GM18502 (cell line): ENCODE measurements around the gene PPM1H.
"Not testable (repeated sequence)": the region's sequence is repeated elsewhere in the genome, so short reads cannot be mapped to it uniquely, and the experiment has no call there.

Experiments used
- ATAC-seq: cut with Tn5 transposase; IDR thresholded peaks from one replicate; pipeline ENCODE4 v1.9.1; 2021; ENCODE audit warnings: mild to moderate bottlenecking; ENCODE audit not compliant: unreplicated experiment, poor library complexity

The PPM1H gene, protein sequence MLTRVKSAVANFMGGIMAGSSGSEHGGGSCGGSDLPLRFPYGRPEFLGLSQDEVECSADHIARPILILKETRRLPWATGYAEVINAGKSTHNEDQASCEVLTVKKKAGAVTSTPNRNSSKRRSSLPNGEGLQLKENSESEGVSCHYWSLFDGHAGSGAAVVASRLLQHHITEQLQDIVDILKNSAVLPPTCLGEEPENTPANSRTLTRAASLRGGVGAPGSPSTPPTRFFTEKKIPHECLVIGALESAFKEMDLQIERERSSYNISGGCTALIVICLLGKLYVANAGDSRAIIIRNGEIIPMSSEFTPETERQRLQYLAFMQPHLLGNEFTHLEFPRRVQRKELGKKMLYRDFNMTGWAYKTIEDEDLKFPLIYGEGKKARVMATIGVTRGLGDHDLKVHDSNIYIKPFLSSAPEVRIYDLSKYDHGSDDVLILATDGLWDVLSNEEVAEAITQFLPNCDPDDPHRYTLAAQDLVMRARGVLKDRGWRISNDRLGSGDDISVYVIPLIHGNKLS

DNA sequence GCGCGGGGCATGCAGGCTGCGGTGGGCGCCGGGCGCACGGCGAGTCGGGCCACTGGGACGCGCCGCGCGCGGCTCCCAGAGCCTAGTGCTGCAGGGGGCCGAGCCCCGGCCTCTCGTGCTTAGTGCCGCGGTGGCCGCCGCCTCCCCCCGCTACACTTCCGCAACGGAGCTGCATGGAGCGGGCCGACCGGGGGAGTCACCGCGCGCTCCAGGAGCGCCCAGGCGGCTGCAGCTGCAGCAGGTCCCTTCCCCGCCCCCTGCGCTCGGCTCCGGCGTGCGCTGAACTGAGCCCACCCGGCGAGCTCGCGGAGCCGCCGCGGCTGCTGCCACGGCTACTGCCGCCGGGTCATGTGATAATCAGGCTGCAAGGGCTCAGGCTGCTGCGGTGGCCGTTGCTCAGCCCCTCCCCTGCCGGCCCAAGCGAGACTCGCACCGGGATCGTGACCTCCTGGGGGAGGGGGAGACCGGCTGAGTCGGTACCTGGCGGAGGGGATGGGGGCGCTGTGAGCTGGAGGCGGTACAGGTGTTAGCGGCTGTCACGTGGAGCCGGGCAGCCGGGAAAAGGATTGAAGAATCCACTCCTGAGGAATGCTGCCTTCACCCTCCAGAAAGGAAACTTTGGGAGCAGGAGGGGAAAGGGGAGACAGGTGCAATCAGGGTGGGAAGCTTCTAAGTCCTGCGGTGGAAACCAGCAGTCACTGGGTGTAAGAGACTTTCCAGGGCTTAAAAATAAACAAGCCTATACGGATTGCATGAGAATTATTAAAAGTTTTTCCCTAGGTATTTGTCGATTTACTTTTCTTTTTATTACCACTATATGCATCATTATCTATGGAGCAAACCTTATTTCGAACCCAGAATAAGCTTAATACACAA is at the start of gene PPM1H:
PPM1H (minus strand) TSS at position 352 of the 876 bp plus-strand sequence. CDS start 414 bp downstream, outside the sequence.
- peak; percentile 75 for ATAC-seq

DNA sequence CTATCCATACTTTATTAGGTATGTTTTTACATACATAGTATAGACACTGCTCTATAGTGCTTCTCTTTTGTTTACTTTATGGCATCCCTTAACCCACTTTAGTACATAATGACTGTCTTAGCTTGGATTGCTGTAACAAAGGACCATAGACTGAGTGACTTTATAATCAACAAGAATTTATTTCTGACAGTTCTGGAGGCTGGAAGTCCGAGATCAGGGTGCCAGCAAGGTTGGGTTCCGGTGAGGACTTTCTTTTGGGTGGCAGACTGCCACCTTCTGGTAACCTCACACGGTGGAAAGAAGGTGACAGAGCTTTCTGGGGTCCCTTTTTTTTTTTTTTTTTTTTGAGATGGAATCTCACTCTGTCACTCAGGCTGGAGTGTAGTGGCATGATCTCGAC is 48.6 kb upstream of the PPM1H start:
- ATAC-seq, result no peak

DNA sequence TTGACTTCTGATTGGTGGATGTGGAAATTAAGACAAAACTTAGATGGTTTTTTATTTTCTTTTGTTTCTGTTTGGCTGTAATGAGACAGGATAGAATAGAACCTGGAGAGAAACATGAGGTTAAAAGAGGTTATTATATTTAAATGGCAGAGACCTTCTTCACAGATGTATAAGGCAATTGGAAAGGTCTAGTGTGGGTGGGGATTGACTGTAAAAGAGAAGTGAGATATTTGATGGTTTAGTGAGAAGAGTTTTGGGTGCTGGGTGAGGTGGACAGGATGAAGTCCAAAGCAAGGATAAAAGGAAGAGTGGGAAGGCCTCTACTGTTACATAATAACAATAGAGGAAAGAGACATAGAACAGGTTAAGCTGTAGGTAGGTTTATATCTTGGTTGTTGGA is 43.8 kb upstream of the PPM1H start:
- ATAC-seq, result no peak

DNA sequence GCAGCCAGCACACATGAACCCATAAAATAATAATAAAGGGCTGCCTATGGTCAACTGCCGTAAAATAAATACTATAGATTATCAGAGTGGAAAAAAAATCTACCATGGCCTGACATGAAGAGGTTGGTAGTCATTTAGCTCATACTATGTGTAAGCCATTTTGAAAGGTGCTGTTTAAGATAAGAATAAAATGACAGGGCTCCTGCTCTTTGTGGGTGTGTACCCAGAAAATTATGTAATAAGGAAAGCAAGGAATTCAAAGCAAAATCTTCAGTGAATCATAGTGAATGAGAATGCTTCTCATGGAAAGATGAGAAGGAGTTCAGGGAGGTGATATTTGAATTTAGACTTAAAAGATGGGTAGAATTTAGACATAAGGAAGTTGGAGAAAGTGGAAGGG is 42.9 kb upstream of the PPM1H start:
- no peak for ATAC-seq

DNA sequence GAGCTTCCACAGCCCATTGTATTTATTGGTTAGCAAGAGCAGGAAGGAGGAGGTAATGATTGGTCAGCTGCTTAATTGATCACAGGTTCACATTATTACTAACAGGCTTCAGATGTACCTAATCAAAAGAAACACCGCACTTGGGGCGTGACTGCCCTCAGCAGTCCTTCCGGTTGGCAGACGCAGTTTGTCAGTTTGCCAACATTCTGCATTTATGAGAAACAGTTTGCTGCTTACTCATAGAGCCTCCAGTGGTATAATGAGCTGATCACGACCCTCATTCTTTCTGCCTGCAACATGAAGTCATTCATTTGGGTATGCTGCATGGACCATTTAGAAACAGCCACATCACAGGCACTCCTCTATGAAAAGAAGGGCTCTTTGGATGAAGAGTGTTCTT is 42.5 kb upstream of the PPM1H start:
- ATAC-seq, result no peak

DNA sequence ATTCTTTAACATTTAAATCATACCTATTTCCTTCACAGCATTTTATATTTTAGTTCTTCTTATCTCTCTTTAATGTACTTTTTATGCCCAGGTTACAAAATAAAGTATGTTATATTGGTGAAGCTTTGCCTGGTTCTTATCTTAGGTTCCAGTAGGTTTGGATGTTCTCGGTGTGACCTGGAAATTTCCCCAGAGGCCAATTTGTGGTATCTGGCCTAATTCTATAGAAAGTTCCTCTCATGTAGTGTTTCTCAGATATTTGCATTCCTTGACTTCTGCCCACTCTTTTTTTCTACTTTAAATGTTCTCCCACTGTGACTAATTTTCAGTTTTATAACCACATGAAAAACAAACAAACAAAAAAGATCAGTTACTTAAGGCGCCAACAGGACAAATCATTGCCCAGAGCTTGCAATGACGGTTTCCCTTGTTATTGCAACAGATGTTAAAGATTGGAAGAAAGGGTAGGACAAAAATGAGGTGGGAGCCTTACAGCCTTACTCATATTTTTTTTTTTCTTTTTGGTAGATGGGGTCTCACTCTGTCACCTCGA is 41.2 kb upstream of the PPM1H start:
- ATAC-seq, result no peak

DNA sequence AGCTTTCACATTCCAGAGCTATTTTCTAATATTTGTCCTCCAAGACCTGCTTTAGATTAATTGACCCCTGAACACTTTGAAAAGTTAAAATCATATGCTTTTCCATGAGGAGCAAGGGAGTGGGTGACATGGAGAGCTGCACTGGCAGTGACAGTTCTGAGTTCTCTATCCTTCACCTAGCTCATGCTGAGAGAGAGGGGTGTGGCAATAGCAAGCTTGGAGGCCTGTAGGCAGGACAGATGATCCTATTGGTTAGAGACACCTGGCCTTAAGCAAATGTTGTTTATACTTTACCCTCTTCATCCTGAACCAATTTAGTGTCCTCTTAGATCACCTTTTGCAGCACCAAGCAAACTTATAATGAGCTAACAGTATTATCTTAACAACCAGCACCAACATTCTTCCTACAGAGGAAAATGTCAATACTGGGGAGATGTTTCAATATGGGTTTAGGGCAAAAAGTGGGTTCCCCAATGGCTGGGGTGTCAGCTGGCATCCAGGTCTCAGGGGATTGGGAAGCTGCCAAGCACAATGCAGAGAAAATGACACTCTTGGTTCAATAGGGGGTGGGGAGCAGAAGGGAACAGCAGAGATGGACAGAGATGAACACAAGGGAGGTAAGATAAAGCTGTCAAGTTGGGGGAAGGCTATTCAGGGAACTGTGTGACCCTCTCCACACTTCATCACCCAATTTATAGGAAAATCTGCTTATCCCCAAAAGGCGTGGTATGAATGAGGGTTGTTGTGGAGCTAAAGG is 37.0 kb upstream of the PPM1H start:
- ATAC-seq, result no peak

DNA sequence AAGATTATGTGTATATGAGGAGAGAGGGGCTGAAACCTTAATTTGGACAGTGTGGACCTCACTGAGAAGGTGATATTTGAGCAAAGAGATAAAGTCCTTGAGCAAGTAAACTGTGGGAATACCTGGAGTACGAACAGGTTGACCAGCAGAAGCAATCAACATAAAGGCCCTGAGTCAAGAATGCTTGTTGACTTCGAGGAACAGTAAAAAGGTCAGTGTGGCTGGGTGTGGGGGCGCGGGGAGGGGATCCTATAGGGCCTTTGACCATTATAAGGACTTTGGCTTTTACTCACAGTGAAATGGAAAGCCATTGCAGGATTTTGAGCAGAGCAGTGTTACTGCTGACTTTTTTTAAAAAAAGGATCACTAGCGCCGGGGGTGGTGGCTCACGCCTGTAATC is 34.7 kb upstream of the PPM1H start:
- ATAC-seq, result no peak

DNA sequence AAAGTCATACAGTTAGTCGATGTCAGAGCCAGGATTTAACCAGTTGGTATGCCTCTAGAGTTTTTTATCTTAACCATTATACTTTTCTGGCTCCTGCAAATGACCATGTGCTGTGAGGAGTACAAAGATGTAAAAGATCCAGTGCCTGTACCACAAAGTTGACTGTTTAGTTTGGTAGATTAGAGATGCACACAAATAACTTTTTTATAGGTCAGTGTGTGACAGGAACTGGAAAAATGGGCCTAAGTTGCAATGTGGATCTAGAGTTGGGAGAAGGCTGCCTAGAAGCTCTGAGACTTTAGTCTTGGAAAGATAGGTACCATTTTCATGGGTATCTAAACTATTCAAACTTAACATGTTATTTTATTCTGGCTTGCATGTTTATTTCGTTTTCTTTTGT is 32.8 kb upstream of the PPM1H start:
- no peak for ATAC-seq

DNA sequence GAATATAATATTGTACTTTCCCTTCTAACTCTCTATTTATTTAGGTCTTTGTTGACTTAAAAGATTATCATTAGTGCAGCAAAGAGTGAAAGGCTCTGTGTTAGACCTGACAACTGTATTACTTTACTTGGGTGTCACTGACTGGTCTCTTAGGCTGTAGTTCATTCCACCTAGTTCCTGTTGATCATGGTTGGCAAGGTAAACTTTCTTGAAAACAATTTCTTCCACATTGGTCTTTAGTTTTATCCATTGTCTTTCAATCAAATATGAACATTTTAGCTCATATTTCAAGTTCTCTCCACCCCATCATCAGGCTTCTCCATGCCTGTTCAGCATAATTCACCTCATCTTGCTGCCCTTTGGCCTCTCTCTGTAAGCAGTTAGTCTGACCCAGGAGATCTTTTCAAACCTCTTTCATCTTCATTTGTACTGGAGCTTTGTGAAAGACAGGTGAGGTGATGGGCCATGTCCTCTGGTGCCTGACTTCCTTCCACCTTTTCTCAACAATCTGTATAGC is 32.1 kb upstream of the PPM1H start:
- no peak for ATAC-seq

DNA sequence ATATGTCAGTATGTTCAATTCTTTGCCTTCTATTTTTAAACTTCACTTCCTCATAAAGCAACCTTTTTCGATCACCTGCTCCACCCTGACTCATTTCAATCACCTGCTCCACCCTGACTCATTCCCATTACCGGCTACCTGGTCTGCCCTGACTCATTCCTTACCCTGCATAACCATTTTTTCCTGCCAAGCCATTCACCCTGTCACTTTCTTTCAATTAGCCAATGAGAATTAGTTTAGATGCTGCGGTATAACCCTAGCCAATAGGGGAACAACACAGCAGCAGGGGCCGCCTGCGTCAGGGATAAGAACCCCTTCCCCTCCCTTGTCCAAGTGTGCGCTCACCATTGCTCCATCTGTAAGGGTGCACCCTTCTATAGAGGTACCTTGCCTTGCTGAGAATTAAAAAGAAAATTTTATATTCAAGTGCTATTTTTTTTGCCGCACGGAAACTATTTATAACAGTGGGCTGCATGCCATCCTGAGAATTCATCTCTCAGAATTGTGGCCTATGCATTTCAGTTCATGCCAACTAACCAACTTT is 31.6 kb upstream of the PPM1H start:
- ATAC-seq, result peak; percentile 84

DNA sequence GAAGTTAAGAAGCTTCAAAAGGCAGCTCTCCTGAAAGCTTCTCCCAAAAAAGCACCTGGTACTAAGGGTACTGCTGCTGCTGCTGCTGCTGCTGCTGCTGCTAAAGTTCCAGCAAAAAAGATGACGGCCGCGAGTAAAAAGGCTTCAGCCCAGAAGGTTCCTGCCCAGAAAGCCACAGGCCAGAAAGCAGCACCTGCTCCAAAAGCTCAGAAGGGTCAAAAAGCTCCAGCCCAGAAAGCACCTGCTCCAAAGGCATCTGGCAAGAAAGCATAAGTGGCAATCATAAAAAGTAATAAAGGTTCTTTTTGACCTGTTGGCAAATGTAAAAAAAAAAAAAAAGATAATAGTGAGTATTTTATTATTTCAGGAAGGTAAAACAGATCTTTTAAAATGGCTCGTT is 30.8 kb upstream of the PPM1H start:
- ATAC-seq, result not testable (repeated sequence)

DNA sequence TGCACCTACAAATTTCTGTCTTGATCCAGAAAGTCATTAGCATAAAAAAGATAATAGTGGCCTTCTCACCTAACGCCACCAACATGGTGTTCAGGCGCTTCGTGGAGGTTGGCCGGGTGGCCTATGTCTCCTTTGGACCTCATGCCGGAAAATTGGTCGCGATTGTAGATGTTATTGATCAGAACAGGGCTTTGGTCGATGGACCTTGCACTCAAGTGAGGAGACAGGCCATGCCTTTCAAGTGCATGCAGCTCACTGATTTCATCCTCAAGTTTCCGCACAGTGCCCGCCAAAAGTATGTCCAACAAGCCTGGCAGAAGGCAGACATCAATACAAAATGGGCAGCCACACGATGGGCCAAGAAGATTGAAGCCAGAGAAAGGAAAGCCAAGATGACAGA is 30.3 kb upstream of the PPM1H start:
- ATAC-seq, result not testable (repeated sequence)

DNA sequence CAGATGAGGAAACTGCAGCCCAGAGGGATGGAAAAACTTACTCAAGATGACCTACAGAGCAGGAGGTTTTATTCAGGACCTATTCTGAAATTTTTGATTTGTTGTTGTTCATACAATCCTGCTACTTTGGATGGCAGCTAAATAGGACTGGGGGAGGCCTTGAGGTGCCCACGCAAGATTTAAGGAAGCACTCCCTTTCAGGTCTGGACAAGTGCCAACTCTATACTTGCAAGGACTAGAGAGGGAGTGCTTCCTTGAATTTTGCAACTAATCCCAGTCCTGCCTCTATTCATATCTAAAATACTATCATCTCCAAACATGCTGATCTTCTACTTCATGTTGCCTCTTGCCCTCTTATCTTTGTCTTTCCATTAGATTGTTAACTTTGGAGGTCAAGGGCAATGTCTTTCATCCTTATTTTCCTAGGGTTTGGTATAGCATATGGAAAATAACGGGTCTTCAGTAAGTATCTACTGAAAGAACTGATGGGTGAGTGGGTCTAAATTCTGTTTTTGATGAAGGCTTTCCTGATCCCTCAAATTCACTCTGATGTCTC is 28.6 kb upstream of the PPM1H start:
- no peak for ATAC-seq

DNA sequence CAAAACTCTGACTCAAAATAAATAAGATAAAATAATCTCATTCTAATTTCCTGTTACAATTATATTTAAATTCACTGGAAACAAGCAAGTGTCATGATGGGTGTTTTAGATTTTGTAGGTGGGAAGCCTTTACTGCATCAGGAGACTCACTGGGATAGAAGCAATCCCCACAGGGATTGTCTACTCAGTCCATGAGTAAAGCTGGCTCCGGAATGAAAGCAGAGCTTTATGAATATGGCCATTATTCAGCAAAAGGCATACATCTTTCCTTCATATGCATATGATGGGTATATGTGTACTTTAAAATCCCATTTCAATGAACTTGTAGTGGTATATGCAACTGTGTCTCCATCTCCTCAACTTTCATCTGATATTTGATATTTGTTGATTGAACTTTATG is 25.4 kb upstream of the PPM1H start:
- ATAC-seq, result no peak

DNA sequence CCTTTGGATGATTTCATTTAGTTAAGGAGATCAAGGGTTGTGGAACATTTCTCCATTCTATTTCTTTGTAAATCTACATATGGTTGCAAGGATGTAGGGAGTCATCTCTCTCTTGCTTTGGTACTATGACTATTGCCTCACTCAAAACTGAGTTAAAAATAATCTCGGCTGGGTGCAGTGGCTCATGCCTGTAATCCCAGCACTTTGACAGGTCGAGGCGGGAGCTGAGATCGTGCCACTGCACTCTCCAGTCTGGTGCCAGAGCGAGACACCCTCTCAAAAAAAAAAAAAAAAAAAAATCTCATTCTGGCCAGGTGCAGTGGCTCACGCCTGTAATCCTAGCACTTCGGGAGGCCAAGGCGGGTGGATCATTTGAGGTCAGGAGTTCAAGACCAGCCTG is 24.8 kb upstream of the PPM1H start:
- no peak for ATAC-seq

DNA sequence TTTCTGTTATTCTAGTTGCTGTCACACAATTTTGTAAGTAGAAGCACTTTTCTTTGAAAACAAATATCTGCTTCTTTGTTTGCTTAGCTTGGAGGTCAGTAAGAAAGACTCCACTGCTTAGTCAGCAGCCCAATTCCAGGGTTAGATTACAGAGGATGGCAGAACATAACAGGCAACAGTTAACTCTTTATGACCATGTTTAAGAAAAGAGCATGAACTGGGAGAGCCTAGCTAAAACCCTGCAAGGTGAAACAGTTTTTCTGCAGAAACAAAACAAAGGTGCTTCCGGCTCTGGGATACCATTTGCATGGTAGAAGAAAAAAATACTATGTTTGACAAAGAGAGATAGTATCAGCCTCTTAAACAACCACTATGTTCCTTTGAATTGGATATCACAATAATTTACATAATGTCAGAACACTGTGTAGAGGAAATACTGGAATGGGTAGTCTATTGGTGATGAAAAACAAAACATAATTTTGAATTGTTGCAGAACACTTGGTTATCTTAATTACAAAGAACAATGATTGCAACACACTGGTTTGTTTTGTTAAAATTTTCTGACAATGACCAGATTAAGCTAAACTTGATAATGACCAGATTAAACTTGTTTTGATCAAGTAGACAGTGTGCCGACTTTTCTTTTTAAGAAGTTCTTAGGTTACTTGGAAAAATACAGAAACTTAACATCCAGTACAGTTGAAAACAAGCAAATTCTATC is 22.4 kb upstream of the PPM1H start:
- no peak for ATAC-seq

DNA sequence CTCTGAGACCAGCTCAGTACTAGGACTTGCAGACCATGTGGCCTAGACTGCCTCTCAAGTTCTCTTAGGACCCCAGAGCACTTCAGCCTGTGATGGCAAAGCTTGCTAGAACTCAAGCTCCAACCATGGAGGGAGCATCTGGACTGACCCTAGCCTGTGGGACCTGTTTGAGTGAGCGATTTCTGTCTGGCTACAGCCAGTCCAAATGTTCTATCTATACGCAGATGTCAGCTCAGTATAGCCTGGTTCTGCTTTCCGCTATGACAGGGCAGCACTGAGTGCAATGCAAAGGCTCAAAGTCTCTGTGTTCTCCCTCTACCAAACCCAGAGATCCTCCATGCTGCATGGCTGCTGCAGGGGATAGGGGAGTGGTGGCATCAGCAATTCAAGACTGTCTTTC is 20.7 kb upstream of the PPM1H start:
- ATAC-seq, result no peak

DNA sequence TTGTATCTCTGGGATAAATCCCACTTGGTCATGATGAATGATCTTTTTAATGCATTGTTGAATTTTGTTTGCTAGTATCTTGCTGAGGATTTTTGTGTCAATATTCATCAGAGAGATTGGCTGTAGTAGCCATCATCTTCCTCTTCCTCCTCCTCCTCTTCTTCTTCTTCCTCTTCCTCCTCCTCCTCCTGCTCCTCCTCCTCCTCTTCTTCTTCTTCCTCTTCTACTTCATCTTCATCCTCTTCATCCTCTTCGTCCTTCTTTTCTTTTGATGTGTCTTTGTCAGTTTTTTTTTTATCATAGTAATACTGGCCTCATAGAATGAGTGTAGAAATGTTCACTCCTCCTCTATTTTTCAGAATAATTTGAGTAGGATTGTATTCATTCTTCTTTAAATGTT is 15.4 kb upstream of the PPM1H start:
- no peak for ATAC-seq
